Esophagus mucosa (tissue), 1 donor: Measurements from ENCODE around the gene TYRO3. TPM values are rescaled to one million over a fixed set of nuclear protein-coding genes. Genes with fewer than 3 reads are reported as not detected.
A peak's percentile ranks its signal among the peaks of the same experiment; 100 is the strongest.
"Not testable (repeated sequence)": the region's sequence is repeated elsewhere in the genome, so short reads cannot be mapped to it uniquely, and the experiment has no call there.

Source experiments
- ATAC-seq: fragments of 200-7000 bp; cut with Tn5 transposase; one replicate; pipeline ENCODE4 v1.9.1; 2020
- total RNA-seq: library from RNA; stranded (reverse); gene quantifications from one replicate; pipeline ENCODE4 v1.2.4, GENCODE V29; 2023
- donor health status: DM: yes; HTN: yes; CAD: no.

The TYRO3 gene
- total RNA-seq, 1 donor from 2014 or later, result 13.4 TPM

- no peak for ATAC-seq
These were observed 4.7 kb upstream of the TYRO3 start for GRCh38 chr15:41554343-41554742.

GRCh38 chr15:41554915-41555314, 4.1 kb upstream of the TYRO3 start:
- no peak for ATAC-seq

- no peak for ATAC-seq
These were observed 2.3 kb upstream of the TYRO3 start for GRCh38 chr15:41556677-41557076.

GRCh38 chr15:41557673-41558399, 1.2 kb upstream of the TYRO3 start:
- peak; percentile 64 for ATAC-seq

DNA sequence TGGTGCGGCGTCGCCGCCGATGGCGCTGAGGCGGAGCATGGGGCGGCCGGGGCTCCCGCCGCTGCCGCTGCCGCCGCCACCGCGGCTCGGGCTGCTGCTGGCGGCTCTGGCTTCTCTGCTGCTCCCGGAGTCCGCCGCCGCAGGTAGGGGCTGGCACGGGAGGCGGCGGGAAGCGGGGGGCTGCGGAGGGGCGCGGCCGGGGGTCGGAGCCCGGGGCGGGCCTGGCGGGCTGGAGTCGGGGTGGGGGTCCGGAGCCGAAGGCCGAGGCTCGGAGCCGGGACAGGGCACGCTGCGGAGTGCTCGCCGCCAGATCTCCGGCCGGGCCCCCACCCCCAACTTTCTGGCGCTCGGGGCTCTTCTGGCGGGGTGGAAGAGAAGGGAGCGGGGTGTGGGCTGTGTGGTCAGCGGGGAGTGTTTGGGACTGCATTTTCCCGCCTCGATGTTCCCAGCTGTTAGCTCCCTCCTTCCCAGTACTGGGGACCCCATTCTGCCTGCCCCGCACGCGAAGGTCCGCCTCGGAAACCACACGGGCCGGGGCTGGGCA, 299 bp downstream of the TYRO3 start:
- no peak for ATAC-seq

- ATAC-seq, result peak; percentile 40
These were observed 1.5 kb downstream of the TYRO3 start for GRCh38 chr15:41560572-41560874.

DNA sequence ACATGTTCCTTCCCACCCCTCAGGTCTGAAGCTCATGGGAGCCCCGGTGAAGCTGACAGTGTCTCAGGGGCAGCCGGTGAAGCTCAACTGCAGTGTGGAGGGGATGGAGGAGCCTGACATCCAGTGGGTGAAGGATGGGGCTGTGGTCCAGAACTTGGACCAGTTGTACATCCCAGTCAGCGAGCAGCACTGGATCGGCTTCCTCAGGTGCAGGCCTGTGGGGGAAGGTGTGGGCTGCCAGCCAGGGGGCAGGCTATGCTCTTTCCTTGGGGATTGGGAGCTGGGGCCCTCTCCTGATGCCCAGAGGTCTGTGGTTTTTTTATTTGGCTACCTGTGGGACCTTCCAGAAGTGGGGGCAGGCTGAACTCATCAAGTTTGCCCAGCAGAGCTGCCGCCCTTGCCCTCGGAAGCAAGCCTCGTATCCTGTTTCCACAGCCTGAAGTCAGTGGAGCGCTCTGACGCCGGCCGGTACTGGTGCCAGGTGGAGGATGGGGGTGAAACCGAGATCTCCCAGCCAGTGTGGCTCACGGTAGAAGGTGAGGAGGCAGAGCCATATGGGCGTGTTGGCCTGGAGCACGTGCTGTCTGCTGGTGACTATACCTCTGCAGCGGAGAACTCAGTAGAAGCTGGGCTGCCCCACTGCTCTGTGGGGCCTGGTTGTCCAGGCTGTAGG, 2.2 kb downstream of the TYRO3 start:
- ATAC-seq, result no peak

GRCh38 chr15:41561777-41562145, 2.7 kb downstream of the TYRO3 start:
- no peak for ATAC-seq

DNA sequence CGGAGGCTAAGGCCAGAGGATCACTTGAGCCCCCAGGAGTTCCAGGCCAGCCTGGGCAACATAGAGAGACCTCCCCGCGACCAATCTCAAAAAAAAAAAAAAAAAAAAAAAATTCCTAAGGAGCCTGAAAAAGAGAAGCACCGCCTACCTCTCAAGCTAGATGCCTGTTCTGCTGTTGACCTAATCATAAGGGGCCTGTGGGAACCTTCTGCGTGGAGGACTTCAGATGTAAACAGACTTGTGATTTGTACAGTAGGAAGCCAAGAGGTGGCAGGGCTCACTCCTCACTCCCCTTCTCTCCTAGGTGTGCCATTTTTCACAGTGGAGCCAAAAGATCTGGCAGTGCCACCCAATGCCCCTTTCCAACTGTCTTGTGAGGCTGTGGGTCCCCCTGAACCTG, 3.2 kb downstream of the TYRO3 start:
- ATAC-seq, result no peak

- ATAC-seq, result no peak
These were observed 3.8 kb downstream of the TYRO3 start for GRCh38 chr15:41562784-41563198.

DNA sequence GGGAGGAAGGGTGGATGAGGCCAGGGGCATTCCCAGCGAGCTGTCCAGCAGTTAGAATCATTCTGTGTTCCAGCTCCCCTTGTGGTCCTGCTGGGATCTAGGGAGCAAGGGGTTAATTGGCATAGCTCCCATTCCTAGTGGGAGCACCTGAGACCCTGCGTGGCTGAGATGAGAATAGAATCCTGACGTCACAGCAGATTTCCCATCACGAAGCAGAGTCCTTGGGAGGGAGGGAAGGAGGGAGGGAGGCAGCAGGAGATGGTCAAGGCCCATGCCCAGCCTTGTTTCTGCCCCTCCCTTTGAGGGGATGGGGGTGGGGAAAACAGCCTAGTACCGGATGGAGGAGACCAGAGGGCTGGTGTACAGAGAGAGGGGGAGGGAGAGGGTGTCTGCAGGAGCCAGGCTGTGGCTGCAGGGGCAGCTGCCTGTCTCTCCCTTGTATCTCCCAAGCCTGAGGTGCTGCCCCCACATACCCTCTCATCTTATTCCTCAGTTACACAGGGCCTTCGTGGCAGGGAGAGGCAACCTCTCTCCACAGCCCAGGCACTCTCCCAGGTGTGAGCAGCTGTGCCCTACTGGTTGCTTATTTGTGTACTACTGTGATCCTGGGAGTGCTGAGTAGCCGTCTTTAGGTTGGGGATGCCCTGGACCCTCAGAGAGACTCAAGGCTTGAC, 5.4 kb downstream of the TYRO3 start:
- no peak for ATAC-seq

- no peak for ATAC-seq
These were observed 6.0 kb downstream of the TYRO3 start for GRCh38 chr15:41564960-41565502.

DNA sequence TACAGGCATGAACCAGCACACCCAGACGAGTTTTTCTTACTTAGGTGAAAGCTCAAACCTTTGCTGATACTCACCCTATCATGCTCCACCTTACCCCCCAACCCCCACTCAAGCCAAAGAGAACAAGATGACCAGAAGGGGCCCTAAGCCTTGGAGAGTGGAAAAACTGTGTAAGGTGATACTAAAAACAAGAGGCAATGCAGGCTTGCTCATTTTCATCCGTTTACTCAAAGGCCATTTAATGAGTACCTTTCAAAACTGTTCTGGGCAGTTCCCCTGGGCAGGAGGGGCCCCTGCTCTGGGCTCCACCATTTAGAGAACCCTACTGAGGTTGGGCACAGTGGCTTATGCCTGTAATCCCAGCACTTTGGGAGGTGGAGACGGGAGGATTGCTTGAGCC, 6.7 kb downstream of the TYRO3 start:
- no peak for ATAC-seq

DNA sequence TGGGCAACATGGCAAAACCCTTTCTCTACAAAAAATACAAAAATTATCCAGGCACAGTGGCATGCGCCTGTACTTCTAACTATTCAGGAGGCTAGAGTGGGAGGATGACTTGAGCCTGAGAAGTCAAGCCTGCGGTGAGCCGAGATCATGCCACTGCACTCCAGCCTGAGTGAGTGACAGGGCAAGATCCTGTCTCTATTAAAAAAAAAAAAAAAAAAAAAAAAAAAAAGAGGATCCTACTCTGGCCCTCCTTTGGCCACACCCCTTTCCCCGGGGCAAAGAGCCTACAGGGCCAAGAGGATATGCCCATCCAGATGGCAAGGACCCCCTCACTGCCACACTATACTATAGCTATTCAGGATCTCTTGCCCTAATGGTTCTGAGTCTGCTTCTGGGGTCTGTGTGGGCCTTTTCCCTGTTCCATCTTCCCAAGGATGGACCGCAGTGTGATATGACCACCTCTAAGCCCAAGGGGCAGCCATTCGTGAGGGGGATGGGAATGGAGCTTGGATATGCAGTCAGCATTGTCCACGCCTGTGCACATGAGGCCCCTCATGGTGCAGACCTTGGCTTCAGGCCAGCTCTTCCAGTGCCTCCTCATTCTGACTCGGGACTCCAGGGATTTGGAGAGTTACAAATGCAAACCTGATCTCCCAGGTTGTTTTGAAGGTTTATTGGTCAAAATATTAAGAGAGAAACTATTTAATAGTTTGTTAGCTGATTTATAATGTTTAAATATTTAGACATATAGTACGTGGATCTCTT, 7.3 kb downstream of the TYRO3 start:
- ATAC-seq, result no peak

- ATAC-seq, result no peak
These were observed 8.2 kb downstream of the TYRO3 start for GRCh38 chr15:41567261-41567660.

- ATAC-seq, result no peak
These were observed 8.8 kb downstream of the TYRO3 start for GRCh38 chr15:41567862-41568261.

DNA sequence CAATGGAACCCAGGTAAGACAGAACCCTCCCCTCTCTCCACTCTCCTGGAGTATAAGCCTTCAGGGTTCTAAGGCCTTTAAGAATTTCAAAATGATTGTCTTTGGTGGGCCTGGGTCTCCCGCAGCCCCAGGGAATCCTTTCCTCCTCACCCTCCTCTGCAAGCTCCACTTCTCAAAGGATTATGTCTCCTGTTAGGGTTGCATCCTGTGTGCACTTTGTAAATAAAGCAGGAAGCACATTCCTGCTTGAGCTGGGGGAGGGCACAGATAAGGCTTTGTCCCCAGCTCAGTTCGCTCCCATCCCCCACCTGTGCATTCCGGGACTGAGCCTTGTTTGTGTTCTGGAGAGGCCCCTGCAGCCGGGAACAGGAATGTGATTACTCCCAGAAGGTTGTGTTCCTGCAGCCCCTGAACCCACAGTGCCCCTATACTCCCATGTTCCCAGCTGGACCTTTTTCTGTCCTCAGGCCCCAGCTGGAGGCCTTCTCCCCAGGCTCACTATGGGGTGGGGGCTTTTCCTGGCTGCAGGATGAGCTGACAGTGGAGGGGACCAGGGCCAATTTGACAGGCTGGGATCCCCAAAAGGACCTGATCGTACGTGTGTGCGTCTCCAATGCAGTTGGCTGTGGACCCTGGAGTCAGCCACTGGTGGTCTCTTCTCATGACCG, 9.5 kb downstream of the TYRO3 start:
- ATAC-seq, result no peak

GRCh38 chr15:41569232-41569631, 10.2 kb downstream of the TYRO3 start:
- ATAC-seq, result not testable (repeated sequence)

DNA sequence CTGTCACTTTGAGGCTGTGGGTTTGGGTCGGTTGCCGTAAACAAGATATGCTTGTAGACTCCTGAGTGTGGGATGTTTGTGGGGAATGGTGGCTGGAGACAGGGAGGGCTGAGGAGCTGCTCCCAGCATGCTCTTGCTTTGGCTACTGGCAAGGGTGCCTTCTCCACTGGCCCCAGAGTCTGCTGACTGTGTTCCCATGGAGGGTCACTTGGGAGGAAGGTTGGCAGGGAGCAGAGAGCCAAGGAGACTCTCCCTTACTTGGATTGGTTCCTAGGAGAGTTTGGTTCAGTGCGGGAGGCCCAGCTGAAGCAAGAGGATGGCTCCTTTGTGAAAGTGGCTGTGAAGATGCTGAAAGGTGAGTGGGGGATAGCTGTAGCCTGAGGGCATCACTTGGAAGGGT, 11.8 kb downstream of the TYRO3 start:
- no peak for ATAC-seq

GRCh38 chr15:41571948-41572347, 12.9 kb downstream of the TYRO3 start:
- ATAC-seq, result no peak

- no peak for ATAC-seq
These were observed 13.9 kb downstream of the TYRO3 start for GRCh38 chr15:41572866-41573265.

GRCh38 chr15:41573396-41573795, 14.4 kb downstream of the TYRO3 start:
- ATAC-seq, result no peak
